ENCODE results near the gene GABRG3. TPM values are rescaled to one million over a fixed set of nuclear protein-coding genes. Genes with fewer than 3 reads are reported as not detected.
"Not testable (repeated sequence)": the region's sequence is repeated elsewhere in the genome, so short reads cannot be mapped to it uniquely, and the experiment has no call there.

The GABRG3 gene
- total RNA-seq, 2 experiments from 2014 or later = not detected

DNA sequence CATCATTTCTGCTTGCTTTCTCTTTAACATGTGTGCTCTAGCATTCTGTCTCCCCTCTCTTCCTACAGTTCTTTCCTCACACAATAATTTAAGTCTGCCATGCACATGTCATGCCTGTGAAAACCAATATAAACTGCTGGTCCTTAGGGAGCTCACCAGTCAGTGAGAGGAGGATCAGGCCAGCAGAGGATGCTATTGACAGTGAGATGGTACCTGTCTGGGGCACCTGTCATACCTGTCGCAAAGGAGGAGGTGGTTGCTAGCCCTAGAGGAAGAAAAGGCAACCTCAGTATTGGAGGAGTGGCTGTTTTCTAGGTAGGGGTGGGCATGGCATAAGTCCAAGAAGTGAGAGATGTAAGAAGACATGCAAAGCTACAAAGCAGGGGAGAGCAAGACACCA lies 194.6 kb downstream of the GABRG3 start:
- POLR2A ChIA-PET = no interaction called here
- CTCF ChIA-PET = no interaction called here
- no peaks in the 10 kb centered on the region for H3K36me3 Mint-ChIP-seq (ENCODE audit: low read depth)

DNA sequence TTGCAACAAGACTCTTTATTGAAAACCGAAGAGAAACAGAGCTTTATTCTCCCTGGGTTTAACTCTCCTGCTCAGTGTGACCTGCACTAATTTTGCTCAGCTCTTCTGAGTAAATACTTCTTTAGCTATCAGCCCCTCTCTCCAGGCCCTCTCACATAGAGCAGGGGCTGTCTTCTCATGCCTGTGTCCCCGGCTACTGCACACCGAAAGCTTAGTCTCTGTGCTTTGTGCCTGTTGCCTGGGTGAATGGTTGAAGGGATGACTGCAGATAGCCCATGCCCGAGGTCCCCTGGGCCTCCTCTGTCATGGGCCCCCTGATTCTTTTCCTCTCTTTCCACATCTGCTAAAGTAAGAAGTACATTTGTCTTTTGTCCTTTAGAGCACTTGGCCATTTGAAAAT lies 195.9 kb downstream of the GABRG3 start:
- CTCF ChIA-PET = no interaction called here
- H3K4me3 Mint-ChIP-seq = no peak overlapping the region
- POLR2A ChIA-PET = no interaction called here

More for the DNA sequence above, 194.6 kb downstream of the GABRG3 start:
- no peaks in the 10 kb centered on the region for H3K4me1 Mint-ChIP-seq
- H3K27me3 Mint-ChIP-seq = no peaks in the 10 kb centered on the region
- no peak overlapping the region for H3K4me3 Mint-ChIP-seq
- H3K27ac Mint-ChIP-seq = no peak overlapping the region
- peaks cover 25% of the 10 kb centered on the region for H3K9me3 Mint-ChIP-seq
- DNase-seq = no peak

DNA sequence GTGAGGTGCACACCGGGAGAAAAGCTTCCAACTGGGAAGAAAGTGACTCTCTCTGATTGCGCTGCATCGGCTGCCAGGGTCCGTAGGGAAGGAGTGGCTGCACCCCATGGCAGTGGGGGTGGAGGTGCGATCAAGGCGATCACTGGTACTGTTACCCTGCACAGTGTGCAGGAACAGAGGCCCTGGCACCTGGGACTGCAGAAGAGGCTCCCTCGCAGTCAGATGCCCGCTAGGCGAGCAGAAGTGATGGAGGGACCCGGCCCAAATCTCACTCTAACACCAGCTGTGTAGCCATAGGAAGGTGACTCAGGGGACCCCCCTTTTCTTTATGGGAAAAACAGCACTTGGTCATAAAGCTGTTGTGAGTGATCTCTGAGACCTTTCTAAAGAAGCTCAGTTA lies 196.8 kb downstream of the GABRG3 start:
- no peaks in the 10 kb centered on the region for H3K36me3 Mint-ChIP-seq (ENCODE audit: low read depth)
- DNase-seq = no peak
- no peak overlapping the region for H3K27ac Mint-ChIP-seq
- CTCF ChIA-PET = no interaction called here
- H3K4me1 Mint-ChIP-seq = no peaks in the 10 kb centered on the region
- POLR2A ChIA-PET = no interaction called here
- no peak overlapping the region for H3K4me3 Mint-ChIP-seq
- H3K9me3 Mint-ChIP-seq = peaks cover 24% of the 10 kb centered on the region
- no peaks in the 10 kb centered on the region for H3K27me3 Mint-ChIP-seq

More for the DNA sequence above, 195.9 kb downstream of the GABRG3 start:
- Mint-ChIP-seq H3K27me3 (no peaks in the 10 kb centered on the region), H3K36me3 (ENCODE audit: low read depth) (no peaks in the 10 kb centered on the region), H3K9me3 (peaks cover 24% of the 10 kb centered on the region), H3K4me1 (no peaks in the 10 kb centered on the region), H3K27ac (no peak overlapping the region)
- no peak for DNase-seq

DNA sequence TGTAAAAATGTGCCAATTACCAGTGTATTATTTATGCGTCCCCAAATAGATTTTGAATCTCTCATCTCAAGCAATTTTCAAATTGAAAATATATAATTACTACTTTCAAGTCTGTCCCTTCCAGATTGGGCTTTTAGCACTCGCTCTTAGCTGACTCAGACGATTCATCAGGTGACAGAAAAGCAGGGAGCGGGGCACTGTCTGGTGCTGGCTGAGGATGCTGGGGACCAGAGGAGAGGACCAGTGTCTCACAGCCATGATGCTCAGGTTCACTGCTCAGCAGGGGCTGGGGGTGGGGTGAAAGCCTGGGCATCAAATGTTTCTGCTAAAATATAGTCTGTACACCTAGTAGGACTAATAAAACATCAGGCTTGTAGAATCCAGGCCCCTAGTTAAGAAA lies 199.9 kb downstream of the GABRG3 start:
- peaks cover 17% of the 10 kb centered on the region for H3K9me3 Mint-ChIP-seq
- H3K4me3 Mint-ChIP-seq = no peak overlapping the region
- POLR2A ChIA-PET = no interaction called here
- DNase-seq = no peak
- H3K27me3 Mint-ChIP-seq = no peaks in the 10 kb centered on the region
- no peaks in the 10 kb centered on the region for H3K36me3 Mint-ChIP-seq (ENCODE audit: low read depth)
- no peak overlapping the region for H3K27ac Mint-ChIP-seq
- no peaks in the 10 kb centered on the region for H3K4me1 Mint-ChIP-seq
- CTCF ChIA-PET = no interaction called here

DNA sequence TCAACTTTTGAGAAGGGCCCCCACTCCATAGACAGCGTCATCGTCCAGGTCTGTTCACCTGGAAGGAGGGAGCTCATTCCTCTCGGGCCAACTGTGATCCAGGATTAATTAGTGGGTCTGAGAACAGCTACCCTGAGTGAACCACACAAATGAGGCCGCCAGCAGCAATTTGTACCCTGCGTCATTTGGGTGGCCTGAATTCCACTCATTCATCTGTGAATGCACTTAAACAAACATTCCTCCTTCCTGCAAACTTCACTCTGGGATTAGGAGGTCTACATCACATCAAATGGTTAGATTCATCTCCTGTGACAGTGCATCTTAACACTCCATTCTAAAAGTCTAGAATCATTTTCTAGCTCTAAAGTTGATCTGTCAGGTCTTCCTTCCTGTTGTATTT lies 201.8 kb downstream of the GABRG3 start:
- Mint-ChIP-seq H3K4me1 (no peaks in the 10 kb centered on the region), H3K27ac (no peak overlapping the region), H3K27me3 (no peaks in the 10 kb centered on the region), H3K4me3 (no peak overlapping the region), H3K9me3 (peaks cover 25% of the 10 kb centered on the region), H3K36me3 (ENCODE audit: low read depth) (no peaks in the 10 kb centered on the region)
- CTCF ChIA-PET = no interaction called here
- no peak for DNase-seq
- POLR2A ChIA-PET = no interaction called here

DNA sequence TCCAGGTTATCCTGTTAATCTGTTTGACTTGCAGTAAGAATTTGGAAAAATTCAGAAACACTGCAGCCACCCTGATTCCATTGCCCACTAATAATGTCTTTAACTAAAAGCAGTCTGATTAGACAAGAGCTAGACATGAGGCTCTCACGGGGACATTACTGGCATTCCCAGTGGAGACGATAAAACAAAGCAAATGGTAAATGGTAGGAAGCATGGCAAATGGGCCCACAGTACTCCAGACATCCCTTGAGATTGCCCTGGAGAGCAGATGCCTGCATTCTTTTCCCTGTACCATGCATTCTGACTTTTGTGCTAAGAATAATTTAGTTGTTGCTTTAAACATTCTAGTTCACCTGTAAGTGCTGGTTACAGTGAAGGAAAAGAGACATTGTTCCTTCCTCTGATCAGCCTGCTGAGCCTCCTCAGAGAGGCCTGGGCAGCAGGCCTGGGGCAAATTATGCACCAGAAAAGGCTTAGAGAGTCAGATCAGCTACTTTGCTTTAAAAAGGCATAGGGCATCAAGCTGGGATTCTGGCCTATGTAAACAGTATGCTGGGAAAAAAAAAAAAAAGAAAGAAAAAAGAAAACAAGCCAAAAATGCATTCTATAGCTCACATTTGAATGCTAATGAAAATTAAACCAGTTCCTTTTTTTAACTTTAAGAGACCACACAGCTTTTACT lies 204.6 kb downstream of the GABRG3 start:
- Mint-ChIP-seq H3K9me3 (peaks cover 33% of the 10 kb centered on the region), H3K27ac (no peak overlapping the region), H3K4me1 (no peaks in the 10 kb centered on the region), H3K4me3 (no peak overlapping the region), H3K27me3 (no peaks in the 10 kb centered on the region), H3K36me3 (ENCODE audit: low read depth) (no peaks in the 10 kb centered on the region)
- ChIA-PET CTCF (no interaction called here), POLR2A (no interaction called here)
- no peak for DNase-seq

DNA sequence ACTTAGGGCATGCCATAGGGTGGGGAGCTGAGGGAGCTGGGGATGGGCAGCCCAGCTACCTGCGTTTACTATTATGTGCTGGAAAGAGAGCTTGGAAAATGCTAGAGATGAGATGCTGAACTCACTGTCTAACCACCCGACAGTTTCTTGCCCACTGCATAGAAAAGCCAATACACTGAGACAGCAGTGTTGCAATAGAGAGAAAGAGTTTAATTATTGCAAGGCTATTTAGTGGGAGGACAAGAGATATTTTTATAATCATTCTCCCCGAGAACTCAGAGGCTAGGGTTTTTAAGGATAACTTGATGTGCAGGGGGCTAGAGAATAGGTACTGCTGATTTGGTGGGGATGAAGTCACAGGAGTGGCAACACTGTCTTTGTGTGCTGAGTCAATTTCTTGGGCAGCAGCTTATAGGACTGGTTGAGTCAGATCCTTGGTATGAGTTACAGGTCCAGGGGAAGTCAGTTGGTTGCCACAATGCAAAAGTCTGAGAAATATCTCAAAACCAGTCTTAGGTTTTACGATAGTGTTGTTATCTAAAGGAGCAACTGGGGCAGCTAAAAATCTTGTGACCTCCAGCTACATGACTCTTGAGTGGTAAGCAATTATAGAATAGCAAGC lies 205.9 kb downstream of the GABRG3 start:
- H3K36me3 Mint-ChIP-seq (ENCODE audit: low read depth) = no peaks in the 10 kb centered on the region
- no peak overlapping the region for H3K4me3 Mint-ChIP-seq
- no peak overlapping the region for H3K27ac Mint-ChIP-seq

DNA sequence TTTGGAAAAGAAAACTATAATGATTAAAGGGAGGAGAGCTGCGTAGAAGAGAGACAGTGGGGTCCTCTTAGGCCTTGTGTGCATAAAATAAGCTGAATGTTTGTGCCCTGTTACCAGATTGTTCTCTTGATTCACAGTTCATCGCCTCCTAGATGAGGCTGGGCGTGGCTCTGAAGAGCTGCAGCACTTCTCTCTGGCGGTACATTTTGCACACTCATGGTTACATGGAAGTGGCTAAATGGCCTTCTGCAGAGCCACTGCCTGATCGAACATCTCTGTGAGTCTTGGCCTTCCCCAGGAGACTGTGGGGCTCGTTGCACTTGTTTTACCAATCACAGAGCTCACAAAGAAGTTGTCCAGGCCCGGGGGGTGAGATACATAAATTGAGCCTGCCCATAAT lies 208.8 kb downstream of the GABRG3 start:
- DNase-seq = no peak
- no peaks in the 10 kb centered on the region for H3K36me3 Mint-ChIP-seq (ENCODE audit: low read depth)
- no peaks in the 10 kb centered on the region for H3K4me1 Mint-ChIP-seq
- no peaks in the 10 kb centered on the region for H3K27me3 Mint-ChIP-seq
- H3K27ac Mint-ChIP-seq = no peak overlapping the region
- ChIA-PET POLR2A (no interaction called here), CTCF (no interaction called here)
- peaks cover 30% of the 10 kb centered on the region for H3K9me3 Mint-ChIP-seq
- no peak overlapping the region for H3K4me3 Mint-ChIP-seq

More for the DNA sequence above, 205.9 kb downstream of the GABRG3 start:
- ChIA-PET CTCF (no interaction called here), POLR2A (no interaction called here)
- Mint-ChIP-seq H3K4me1 (no peaks in the 10 kb centered on the region), H3K9me3 (peaks cover 33% of the 10 kb centered on the region), H3K27me3 (no peaks in the 10 kb centered on the region)
- no peak for DNase-seq

DNA sequence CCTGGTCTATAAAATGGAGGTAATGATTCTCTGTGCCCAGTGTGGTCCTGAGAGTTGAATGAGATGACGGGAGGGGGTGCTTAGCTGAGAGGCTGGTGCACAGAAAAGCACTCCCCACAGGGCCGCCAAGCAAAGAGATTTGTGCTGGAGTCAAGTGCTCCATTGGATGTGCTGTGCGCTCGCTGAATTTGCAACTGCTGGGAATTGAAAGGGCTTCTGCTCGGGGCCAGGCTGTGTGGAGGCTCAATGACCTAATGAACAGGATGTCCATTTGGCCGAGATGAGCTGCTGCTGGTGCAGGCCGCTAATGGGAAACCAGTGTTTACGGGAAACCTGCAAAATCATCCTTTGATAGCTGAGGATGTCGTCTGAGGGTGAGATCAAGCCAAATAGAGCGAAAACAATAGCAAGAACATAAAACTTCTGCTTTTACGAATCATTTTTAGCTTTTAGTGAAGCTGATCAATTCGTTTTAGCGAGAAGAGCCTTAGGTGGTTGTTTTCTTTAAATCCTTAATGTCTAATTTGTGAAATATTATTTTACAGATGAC lies 211.7 kb downstream of the GABRG3 start:
- POLR2A ChIA-PET = no interaction called here
- Mint-ChIP-seq H3K4me1 (no peaks in the 10 kb centered on the region), H3K36me3 (ENCODE audit: low read depth) (no peaks in the 10 kb centered on the region), H3K4me3 (no peak overlapping the region), H3K27me3 (no peaks in the 10 kb centered on the region), H3K9me3 (peaks cover 29% of the 10 kb centered on the region), H3K27ac (no peak overlapping the region)
- CTCF ChIA-PET = no interaction called here
- no peak for DNase-seq

DNA sequence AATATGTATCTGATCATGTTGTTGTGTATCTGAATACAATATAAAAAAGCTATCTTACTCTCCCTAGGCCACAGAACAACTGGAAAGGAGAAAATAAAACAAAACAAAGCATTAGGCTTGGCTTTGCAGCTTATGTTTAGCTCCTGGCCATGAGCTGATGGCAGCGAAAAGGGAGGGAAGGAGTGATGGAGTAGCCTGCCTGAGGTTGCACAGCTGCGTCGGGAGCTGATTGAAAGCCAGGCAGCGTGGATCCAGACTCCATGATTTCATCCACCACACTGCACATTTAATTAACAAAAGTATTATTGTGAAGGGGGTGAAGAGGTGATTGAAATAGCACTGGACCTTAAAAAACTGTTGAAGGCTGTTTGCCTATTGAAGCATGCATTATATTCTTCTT lies 212.2 kb downstream of the GABRG3 start:
- Mint-ChIP-seq H3K27me3 (no peaks in the 10 kb centered on the region), H3K9me3 (peaks cover 29% of the 10 kb centered on the region), H3K4me3 (no peak overlapping the region), H3K27ac (no peak overlapping the region), H3K4me1 (no peaks in the 10 kb centered on the region), H3K36me3 (ENCODE audit: low read depth) (no peaks in the 10 kb centered on the region)
- ChIA-PET CTCF (no interaction called here), POLR2A (no interaction called here)
- DNase-seq = no peak

DNA sequence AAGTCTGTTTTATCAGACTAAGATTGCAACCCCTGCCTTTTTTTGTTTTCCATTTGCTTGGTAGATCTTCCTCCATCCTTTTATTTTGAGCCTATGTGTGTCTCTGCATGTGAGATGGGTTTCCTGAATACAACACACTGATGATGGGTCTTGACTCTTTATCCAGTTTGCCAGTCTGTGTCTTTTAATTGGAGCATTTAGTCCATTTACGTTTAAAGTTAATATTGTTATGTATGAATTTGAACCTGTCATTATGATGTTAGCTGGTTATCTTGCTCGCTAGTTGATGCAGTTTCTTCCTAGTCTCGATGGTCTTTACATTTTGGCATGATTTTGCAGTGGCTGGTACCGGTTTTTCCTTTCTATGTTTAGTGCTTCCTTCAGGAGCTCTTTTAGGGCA lies 220.5 kb downstream of the GABRG3 start:
- H3K27ac Mint-ChIP-seq; H3K4me3 Mint-ChIP-seq; H3K36me3 Mint-ChIP-seq (ENCODE audit: low read depth); DNase-seq; H3K27me3 Mint-ChIP-seq; POLR2A ChIA-PET; H3K4me1 Mint-ChIP-seq; CTCF ChIA-PET: not testable (repeated sequence)
- H3K9me3 Mint-ChIP-seq = peaks cover 13% of the 10 kb centered on the region

DNA sequence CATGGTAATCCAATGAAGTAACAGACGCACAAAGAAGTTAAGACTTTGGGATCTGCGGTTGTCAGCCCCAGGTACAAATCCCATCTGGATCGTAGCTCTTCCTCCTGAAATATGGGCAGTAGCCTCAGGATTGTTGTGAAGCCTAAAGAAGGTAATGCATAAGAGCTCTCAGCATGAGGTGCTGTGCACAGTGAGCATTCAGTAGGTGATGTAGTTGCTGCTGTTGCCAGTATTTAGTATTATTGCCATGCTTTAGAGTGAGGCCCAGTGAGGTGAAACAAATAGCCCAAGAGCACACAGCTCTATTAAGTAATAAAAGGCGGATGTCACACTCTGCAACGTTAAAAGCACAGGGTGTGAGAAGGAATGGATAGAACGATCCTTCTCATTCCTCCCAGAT lies 225.7 kb downstream of the GABRG3 start:
- no peaks in the 10 kb centered on the region for H3K4me1 Mint-ChIP-seq
- H3K27me3 Mint-ChIP-seq = no peaks in the 10 kb centered on the region
- ChIA-PET CTCF (no interaction called here), POLR2A (no interaction called here)
- H3K27ac Mint-ChIP-seq = no peak overlapping the region
- H3K9me3 Mint-ChIP-seq = peaks cover 9% of the 10 kb centered on the region
- no peaks in the 10 kb centered on the region for H3K36me3 Mint-ChIP-seq (ENCODE audit: low read depth)
- H3K4me3 Mint-ChIP-seq = no peak overlapping the region
- no peak for DNase-seq

DNA sequence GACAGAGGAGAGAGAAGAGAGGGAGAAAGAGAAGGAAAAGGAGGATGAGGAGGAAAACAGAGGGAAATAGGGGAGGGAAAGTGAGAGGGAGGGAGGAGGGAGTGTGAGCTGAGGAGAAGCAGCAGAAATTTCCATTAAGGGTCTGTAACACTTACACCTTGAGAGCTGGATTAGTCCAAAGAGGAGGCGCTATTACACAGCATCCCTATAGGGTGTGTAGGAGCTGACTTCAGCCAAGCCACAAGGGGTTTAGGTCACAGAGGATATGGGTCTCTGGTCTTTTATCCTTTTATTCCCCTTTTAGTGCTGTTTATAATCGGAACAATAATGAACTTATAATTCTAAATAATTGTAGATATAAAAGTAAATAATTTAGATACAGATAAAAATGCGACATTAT lies 230.4 kb downstream of the GABRG3 start:
- Mint-ChIP-seq H3K27ac (no peak overlapping the region), H3K36me3 (ENCODE audit: low read depth) (no peaks in the 10 kb centered on the region), H3K4me1 (no peaks in the 10 kb centered on the region), H3K4me3 (no peak overlapping the region), H3K9me3 (peaks cover 16% of the 10 kb centered on the region), H3K27me3 (no peaks in the 10 kb centered on the region)
- CTCF ChIA-PET = no interaction called here
- POLR2A ChIA-PET = no interaction called here
- DNase-seq = no peak

DNA sequence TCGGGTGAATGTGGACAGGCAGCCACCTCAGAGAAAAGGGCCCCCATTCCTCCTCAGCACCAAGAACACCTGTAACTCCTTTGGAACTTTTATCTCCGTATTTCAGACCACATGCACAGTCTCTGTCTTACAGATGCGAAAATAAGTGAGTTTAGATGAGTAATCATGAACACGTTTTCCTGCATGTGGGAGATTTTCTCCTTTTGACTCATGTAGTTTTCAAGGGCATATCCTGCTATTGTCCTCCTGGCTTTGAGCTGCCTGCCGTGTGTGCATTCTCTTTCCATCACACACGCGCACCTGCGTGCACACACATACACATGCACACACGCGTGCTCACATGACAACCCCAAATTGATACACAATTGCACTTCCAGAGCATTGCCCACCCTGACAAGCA lies 239.2 kb downstream of the GABRG3 start:
- Mint-ChIP-seq H3K4me3 (no peak overlapping the region), H3K4me1 (no peaks in the 10 kb centered on the region), H3K9me3 (peaks cover 23% of the 10 kb centered on the region), H3K36me3 (ENCODE audit: low read depth) (no peaks in the 10 kb centered on the region), H3K27ac (no peak overlapping the region), H3K27me3 (no peaks in the 10 kb centered on the region)
- ChIA-PET CTCF (no interaction called here), POLR2A (no interaction called here)
- DNase-seq = no peak
